HEK293T (cell line): ENCODE measurements around the gene POU2F2.

Source experiments
- CTCF ChIA-PET: fragments of 350-600 bp; formaldehyde crosslinking; extraction: SDS; loops from one replicate; lab custom pipeline; 2021; ENCODE audit warnings: antibody characterized with exemption, inconsistent platforms; lab: Yijun Ruan, JAX
- POLR2A ChIA-PET: fragments of 350-600 bp; formaldehyde crosslinking; extraction: SDS; loops from one replicate; lab custom pipeline; 2020; ENCODE audit warnings: antibody characterized with exemption, inconsistent platforms; lab: Yijun Ruan, JAX
- DNase-seq: peaks from one replicate; pipeline ENCODE4 v3.0.0; 2012; ENCODE audit warnings: mixed read lengths; ENCODE audit errors: extremely low spot score
- ARNT ChIP-seq: fragments of 450-650 bp; IDR thresholded peaks from 2 replicates; pipeline ENCODE4 v1.6.1; 2017; ENCODE audit warnings: mild to moderate bottlenecking
- BHLHE40 ChIP-seq: fragments of 450-650 bp; IDR thresholded peaks from 2 replicates; pipeline ENCODE4 v1.6.1; 2016; ENCODE audit warnings: mild to moderate bottlenecking, moderate library complexity, borderline replicate concordance
- CTBP1 ChIP-seq: fragments of 450-650 bp; IDR thresholded peaks from 2 replicates; pipeline ENCODE4 v1.6.1; 2016; ENCODE audit warnings: borderline replicate concordance
- ELF4 ChIP-seq: fragments of 450-650 bp; IDR thresholded peaks from 2 replicates; pipeline ENCODE4 v1.6.1; 2017; ENCODE audit warnings: antibody characterized with exemption
- FOXA1 ChIP-seq: fragments of 450-650 bp; IDR thresholded peaks from 2 replicates; pipeline ENCODE4 v1.6.1; 2016; ENCODE audit warnings: mild to moderate bottlenecking
- FOXK2 ChIP-seq: fragments of 450-650 bp; IDR thresholded peaks from 2 replicates; pipeline ENCODE4 v1.6.1; 2016; ENCODE audit warnings: mild to moderate bottlenecking
- FOXM1 ChIP-seq: fragments of 450-650 bp; IDR thresholded peaks from 2 replicates; pipeline ENCODE4 v1.6.1; 2017; ENCODE audit warnings: mild to moderate bottlenecking, borderline replicate concordance
- HDGF ChIP-seq: fragments of 450-650 bp; IDR thresholded peaks from 2 replicates; pipeline ENCODE4 v1.6.1; 2017; ENCODE audit warnings: antibody characterized with exemption, borderline replicate concordance
- L3MBTL2 ChIP-seq: fragments of 450-650 bp; conservative IDR thresholded peaks from 2 replicates; pipeline ENCODE4 v1.6.1; 2016; ENCODE audit warnings: mild to moderate bottlenecking
- LEF1 ChIP-seq: fragments of 450-650 bp; IDR thresholded peaks from 2 replicates; pipeline ENCODE4 v1.6.1; 2017; ENCODE audit warnings: mild to moderate bottlenecking, borderline replicate concordance
- NFRKB ChIP-seq: fragments of 450-650 bp; IDR thresholded peaks from 2 replicates; pipeline ENCODE4 v1.6.1; 2016; ENCODE audit warnings: mild to moderate bottlenecking, moderate library complexity
- SP1 ChIP-seq: fragments of 450-650 bp; IDR thresholded peaks from 2 replicates; pipeline ENCODE4 v1.6.1; 2017
- SUZ12 ChIP-seq: fragments of 450-650 bp; IDR thresholded peaks from 2 replicates; pipeline ENCODE4 v1.6.1; 2016; ENCODE audit warnings: mild to moderate bottlenecking
- TARDBP ChIP-seq: fragments of 450-650 bp; IDR thresholded peaks from 2 replicates; pipeline ENCODE4 v1.6.1; 2016
- ZNF384 ChIP-seq: fragments of 450-650 bp; IDR thresholded peaks from 2 replicates; pipeline ENCODE4 v1.6.1; 2016
- TF ChIP-seq, protein P1 (sequence below): fragments of 450-650 bp; IDR thresholded peaks from 2 replicates; pipeline ENCODE4 v1.6.1; 2016

The POU2F2 gene

GRCh38 chr19:42091300-42091699 is 40.9 kb downstream of the POU2F2 start:
- no peak for DNase-seq
- ChIA-PET POLR2A (no interaction called here), CTCF (no interaction called here)
- TF ChIP-seq CTBP1 (no peak), LEF1 (no peak), ARNT (no peak), FOXM1 (no peak), TARDBP (no peak), NFRKB (no peak), HDGF (no peak), FOXK2 (no peak), ZNF384 (no peak), SUZ12 (no peak), SP1 (no peak), FOXA1 (no peak), ELF4 (no peak), BHLHE40 (no peak), L3MBTL2 (no peak)
- TF ChIP-seq, protein P1, sequence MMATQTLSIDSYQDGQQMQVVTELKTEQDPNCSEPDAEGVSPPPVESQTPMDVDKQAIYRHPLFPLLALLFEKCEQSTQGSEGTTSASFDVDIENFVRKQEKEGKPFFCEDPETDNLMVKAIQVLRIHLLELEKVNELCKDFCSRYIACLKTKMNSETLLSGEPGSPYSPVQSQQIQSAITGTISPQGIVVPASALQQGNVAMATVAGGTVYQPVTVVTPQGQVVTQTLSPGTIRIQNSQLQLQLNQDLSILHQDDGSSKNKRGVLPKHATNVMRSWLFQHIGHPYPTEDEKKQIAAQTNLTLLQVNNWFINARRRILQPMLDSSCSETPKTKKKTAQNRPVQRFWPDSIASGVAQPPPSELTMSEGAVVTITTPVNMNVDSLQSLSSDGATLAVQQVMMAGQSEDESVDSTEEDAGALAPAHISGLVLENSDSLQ = no peak

DNA sequence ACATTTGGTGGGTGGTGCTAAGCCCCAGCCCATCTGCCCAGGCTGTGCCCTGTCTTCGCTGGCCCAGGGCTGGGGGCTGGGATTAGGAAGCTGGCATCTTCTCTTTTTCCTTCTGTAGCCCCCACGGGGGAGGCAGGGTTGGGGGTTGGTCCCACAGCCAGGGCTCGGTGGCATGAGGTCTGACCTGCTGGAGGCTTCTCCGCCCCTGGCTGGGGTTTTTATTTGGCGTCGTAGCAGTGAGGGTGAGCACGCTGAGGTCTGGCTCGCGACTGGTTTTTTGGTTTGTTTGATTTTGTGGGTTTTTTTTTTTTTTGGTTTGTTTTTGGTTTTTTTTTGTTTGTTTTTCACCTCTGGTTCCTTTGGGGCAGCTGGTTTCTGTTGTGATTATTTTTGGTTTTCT is 41.6 kb downstream of the POU2F2 start:
- ChIA-PET CTCF (no interaction called here), POLR2A (no interaction called here)
- TF ChIP-seq L3MBTL2 (no peak), FOXK2 (no peak), HDGF (no peak), SUZ12 (no peak), SP1 (no peak), CTBP1 (no peak)
- no peak for DNase-seq

DNA sequence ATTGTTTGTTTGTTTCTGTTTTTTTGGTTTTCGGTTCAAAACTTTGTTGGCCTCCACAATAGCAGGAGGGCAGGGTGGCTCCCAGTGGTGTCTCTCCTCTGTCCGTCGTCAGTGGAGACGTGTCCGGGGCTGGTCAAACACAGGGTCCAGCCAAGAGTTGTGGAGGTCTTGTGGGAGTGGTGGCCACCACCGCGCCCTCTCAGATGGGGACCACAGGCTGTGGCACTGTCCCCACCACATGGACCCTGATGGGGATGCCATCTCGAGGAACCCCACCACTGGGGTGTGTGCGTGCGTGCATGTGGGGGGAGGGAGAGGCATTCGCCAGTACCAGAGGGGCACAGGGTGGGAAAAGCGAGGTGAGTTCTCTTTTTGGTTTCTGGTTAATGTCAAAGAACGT is 42.5 kb downstream of the POU2F2 start:
- no peak for TF ChIP-seq SUZ12
- no peak for TF ChIP-seq NFRKB
- TF ChIP-seq CTBP1 = no peak
- no peak for TF ChIP-seq FOXM1
- TF ChIP-seq L3MBTL2 = no peak
- no peak for TF ChIP-seq HDGF
- CTCF ChIA-PET = no interaction called here
- no peak for DNase-seq
- POLR2A ChIA-PET = no interaction called here

GRCh38 chr19:42089191-42089750 is 43.0 kb downstream of the POU2F2 start:
- ChIA-PET POLR2A (no interaction called here), CTCF (no interaction called here)
- DNase-seq = no peak
- TF ChIP-seq SUZ12 = no peak
- TF ChIP-seq CTBP1 = no peak
- TF ChIP-seq FOXK2 = no peak
- TF ChIP-seq BHLHE40 = no peak
- TF ChIP-seq L3MBTL2 = no peak
- TF ChIP-seq, protein P1 = no peak
- no peak for TF ChIP-seq HDGF
- TF ChIP-seq SP1 = no peak
- no peak for TF ChIP-seq ZNF384
- TF ChIP-seq NFRKB = no peak
- TF ChIP-seq ARNT = no peak

- POLR2A ChIA-PET = no interaction called here
- DNase-seq = no peak
- TF ChIP-seq ZNF384 (no peak), FOXA1 (no peak)
- CTCF ChIA-PET = no interaction called here
These were observed 43.6 kb downstream of the POU2F2 start for GRCh38 chr19:42088471-42089190.

DNA sequence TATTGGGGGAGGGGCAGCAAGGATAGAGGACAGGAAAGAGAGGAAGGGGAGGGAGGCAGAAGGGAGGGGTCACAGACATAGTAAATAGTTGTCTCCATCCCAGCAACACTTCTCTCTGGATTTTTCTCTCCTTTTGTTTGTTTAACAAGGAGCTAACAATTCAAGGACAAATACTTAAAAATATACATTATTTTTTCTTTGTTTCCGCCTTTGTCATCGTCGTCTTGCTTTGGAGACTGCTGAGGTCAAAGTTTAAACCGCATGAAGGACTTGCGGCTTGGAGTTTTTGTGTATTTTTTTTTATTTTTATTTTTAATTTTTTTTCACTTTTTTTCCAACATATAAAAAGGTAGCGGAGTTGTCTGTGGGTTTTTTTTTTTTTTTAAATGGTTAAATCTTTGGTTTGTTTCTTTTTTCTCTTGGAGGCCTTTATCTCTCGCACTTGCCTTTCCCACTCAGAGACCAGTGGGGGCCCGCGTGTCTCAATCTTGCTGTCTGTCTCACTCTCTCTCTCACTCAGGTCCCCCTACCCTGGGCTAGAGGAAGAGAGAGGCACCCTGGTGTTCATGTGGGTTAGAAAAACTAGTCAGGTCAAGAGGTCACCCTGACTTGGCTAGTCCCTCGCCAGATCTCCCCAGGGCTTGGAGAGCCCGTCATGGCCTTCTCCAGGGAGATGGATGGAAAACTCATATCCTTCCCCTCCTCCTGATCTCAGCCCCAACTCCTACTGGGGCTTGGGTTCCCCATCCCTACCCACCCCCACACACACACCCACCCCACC is 45.3 kb downstream of the POU2F2 start:
- ChIA-PET POLR2A (no interaction called here), CTCF (no interaction called here)
- DNase-seq = no peak
- no peak for TF ChIP-seq BHLHE40
- TF ChIP-seq SUZ12 = no peak
- TF ChIP-seq L3MBTL2 = no peak
- TF ChIP-seq, protein P1 = no peak
- no peak for TF ChIP-seq ELF4
- TF ChIP-seq FOXA1 = no peak
- TF ChIP-seq SP1 = no peak
- no peak for TF ChIP-seq ARNT
- no peak for TF ChIP-seq CTBP1
